WERI-Rb-1 (cell line): Measurements from ENCODE around the gene IRF9.

ENCODE experiments used
- DNase-seq: peaks from one replicate; pipeline ENCODE4 v3.0.0-alpha.2; 2020
- H3K27ac ChIP-seq: fragments of 250-450 bp; sonication (Bioruptor Pico); 2 replicates; pipeline ENCODE4 v1.5.1; 2020; ENCODE audit warnings: mild to moderate bottlenecking, moderate library complexity
- H3K27me3 ChIP-seq: fragments of 250-450 bp; sonication (Bioruptor Pico); 2 replicates; pipeline ENCODE4 v1.5.1; 2021; ENCODE audit warnings: mild to moderate bottlenecking, low read depth, moderate library complexity; ENCODE audit not compliant: insufficient read depth, severe bottlenecking
- H3K36me3 ChIP-seq: fragments of 250-450 bp; sonication (Bioruptor Pico); 2 replicates; pipeline ENCODE4 v1.5.1; 2020; ENCODE audit warnings: mild to moderate bottlenecking, moderate library complexity
- H3K4me3 ChIP-seq: 2 replicates; pipeline ENCODE4 v1.5.1; 2011; ENCODE audit warnings: low read depth, mild to moderate bottlenecking, control low read depth, low read length
- H3K9me3 ChIP-seq: fragments of 250-450 bp; sonication (Bioruptor Pico); 2 replicates; pipeline ENCODE4 v1.5.1; 2021; ENCODE audit warnings: mild to moderate bottlenecking, moderate library complexity; ENCODE audit not compliant: severe bottlenecking
- CTCF ChIP-seq: IDR thresholded peaks from 2 replicates; pipeline ENCODE4 v1.5.1; 2011; ENCODE audit warnings: low read depth, mild to moderate bottlenecking, control low read depth, inconsistent platforms, low read length

Gene IRF9

GRCh38 chr14:24182110-24182882 is 21.2 kb downstream of the IRF9 start:
- Histone ChIP-seq H3K4me3 (no peak overlapping the region), H3K9me3 (no peaks in the 10 kb centered on the region), H3K36me3 (peaks cover 96% of the 10 kb centered on the region), H3K27ac (no peak overlapping the region), H3K27me3 (no peaks in the 10 kb centered on the region)
- no peak for TF ChIP-seq CTCF
- no peak for DNase-seq

- TF ChIP-seq CTCF, result no peak
- Histone ChIP-seq H3K36me3 (peaks cover 90% of the 10 kb centered on the region), H3K4me3 (no peak overlapping the region), H3K9me3 (no peaks in the 10 kb centered on the region), H3K27me3 (no peaks in the 10 kb centered on the region), H3K27ac (no peak overlapping the region)
- no peak for DNase-seq
Measured at GRCh38 chr14:24183014-24183481, 22.0 kb downstream of the IRF9 start.

- Histone ChIP-seq H3K4me3 (no peak overlapping the region), H3K9me3 (no peaks in the 10 kb centered on the region), H3K27ac (no peak overlapping the region), H3K36me3 (peaks cover 77% of the 10 kb centered on the region), H3K27me3 (no peaks in the 10 kb centered on the region)
- TF ChIP-seq CTCF, result no peak
- DNase-seq, result no peak
Measured at GRCh38 chr14:24184104-24184970, 23.3 kb downstream of the IRF9 start.

- no peaks in the 10 kb centered on the region for H3K9me3 ChIP-seq
- H3K27ac ChIP-seq, result no peak overlapping the region
- no peak for DNase-seq
- TF ChIP-seq CTCF, result no peak
- H3K4me3 ChIP-seq, result no peak overlapping the region
- H3K27me3 ChIP-seq, result no peaks in the 10 kb centered on the region
- H3K36me3 ChIP-seq, result peaks cover 70% of the 10 kb centered on the region
Measured at GRCh38 chr14:24185026-24185425, 24.0 kb downstream of the IRF9 start.

GRCh38 chr14:24185741-24186140 is 24.7 kb downstream of the IRF9 start:
- TF ChIP-seq CTCF, result no peak
- H3K27ac ChIP-seq, result no peak overlapping the region
- H3K27me3 ChIP-seq, result no peaks in the 10 kb centered on the region
- peaks cover 67% of the 10 kb centered on the region for H3K36me3 ChIP-seq
- no peaks in the 10 kb centered on the region for H3K9me3 ChIP-seq
- no peak overlapping the region for H3K4me3 ChIP-seq
- DNase-seq, result no peak
